Ecto neural progenitor cell (in vitro differentiated cells): ENCODE measurements around the gene PRKCE.

Experiments used
- DNase-seq: peaks from one replicate; pipeline ENCODE4 v3.0.0-alpha.2; 2018; ENCODE audit warnings: low spot score

PRKCE gene

DNA sequence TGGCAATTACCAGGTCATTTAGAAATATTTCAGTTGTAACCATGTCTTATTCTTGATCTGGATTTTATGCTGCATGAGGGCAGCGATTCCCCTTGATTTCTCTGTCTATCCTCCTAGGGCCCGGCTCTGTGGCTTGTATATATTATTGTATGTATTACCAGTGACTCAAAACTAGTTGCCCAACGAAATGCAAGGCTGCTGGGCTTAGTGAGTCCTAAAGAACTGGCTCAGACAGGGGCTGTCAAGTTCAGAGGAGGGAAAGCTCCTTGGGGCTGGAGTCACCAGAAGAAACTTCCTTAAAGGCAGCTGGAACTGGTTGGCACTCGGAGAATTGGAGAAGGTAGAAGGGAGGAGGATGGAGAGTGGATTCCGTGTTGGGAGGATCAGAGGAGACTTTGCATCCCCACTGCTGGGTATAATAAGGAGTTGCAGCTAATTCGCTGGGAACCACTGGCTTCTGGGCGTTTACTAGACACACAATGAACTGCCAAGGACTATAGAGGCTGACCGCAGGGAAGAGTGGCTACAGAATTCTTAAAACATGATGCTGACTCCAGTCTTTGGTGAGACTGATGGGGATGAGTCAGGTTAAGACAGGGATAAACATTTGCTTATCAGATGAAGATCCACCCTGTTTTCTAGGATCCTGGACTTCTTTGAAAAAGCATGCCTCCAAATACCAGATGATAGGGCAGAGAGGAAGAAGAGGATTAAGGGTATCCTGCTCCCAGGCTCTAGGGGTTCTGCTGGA, 104.3 kb downstream of the PRKCE start:
- no peak for DNase-seq

DNA sequence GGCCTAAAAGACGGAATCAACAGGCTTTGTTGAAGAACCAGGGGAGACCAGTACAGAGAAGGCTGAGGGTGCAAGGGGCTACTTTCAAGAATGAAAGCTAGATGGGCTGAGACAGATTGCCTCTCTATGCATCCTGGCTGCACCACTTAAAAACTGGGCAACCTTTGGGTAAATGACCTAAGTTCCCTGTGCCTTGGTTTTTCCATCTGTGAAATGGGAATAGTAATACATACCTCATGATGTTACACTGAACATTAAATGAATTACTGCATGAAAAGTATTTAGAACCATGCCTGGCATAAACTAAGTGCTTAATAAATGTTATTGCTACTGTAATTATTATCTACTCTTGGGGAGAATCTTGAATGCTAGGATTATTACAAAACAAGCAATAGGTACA, 106.5 kb downstream of the PRKCE start:
- no peak for DNase-seq

DNA sequence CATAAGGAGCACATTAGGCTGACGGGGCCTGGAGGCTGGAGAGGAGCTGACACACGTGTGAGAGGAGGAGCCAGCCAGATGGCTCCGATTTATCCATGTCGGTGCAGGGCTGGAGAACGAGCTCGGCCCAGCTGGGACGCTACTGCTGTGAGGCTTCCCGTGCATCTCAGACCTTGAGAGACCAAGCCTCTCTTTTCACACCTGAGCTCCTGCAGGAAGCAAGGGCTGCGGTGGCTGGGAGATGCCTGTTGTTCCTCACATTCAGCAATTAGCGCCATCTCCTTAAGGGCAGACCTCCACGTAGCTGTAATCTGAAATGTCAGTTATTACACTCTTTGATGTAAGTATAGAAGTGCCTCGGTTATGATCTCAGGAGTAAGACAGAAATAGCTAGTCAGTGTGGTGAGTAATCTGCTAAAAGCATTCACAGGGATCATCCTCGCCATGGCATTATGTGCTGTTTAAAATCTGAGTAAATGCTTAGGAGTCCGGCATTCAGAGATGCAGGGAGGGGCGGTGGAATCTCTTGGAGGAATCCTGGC, 107.9 kb downstream of the PRKCE start:
- no peak for DNase-seq

DNA sequence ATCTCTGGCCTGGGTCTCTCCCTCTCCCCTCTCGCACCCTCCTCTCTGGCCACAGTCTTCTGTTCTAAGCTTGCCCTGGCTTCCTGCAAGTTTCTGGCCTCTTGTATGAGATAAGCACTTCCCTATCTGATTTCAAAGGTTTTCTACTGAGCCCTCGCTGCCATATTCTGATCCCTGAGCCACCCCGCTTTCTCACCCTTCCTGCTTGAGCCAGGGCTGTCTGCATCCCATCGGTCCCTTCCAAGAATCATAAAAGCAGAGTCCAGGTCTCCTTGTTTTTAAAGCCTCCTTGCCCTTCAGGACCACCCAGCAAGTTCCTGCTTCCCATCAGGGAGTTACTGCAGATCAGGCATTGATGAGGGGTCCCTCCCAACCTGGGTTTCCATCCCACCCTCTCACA, 110.2 kb downstream of the PRKCE start:
- DNase-seq = no peak

DNA sequence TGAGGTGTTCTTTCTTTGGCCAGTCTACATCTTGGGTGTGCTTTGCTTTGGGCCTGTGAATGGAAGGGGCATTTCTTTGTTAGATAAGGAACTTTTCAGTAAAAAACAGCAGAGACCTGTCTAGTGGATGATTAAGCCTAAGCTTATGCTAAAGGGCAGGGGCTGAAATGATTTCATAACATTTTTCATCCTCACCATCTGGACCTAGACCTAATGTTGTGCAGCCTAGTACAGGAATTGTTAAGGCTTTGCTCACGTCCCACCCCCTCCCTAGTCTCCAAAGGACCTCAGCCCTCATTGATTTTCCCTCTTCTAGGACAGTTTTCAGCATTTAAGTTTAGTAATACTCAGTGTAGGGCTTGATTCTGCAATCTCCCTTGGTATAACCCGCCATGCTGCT, 111.8 kb downstream of the PRKCE start:
- DNase-seq = no peak

DNA sequence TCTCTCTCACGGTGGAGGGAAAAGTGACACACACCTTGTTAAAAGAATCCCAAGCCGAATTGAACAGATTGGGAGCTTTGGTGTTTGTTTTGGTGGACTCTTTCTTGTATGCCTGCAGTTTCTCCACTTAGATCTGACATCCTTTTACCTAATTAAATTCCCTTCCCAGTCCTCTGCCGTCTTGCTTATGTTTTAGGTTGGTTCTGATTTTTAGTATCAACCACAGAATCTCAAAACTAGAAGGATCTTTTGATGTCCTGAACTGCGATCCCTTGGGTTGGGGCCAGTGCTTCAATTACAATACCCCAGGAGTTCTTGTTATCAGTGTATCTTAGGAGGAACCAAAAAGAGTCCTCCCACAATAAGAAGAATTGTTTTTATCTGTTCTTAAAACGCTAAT, 112.3 kb downstream of the PRKCE start:
- no peak for DNase-seq

DNA sequence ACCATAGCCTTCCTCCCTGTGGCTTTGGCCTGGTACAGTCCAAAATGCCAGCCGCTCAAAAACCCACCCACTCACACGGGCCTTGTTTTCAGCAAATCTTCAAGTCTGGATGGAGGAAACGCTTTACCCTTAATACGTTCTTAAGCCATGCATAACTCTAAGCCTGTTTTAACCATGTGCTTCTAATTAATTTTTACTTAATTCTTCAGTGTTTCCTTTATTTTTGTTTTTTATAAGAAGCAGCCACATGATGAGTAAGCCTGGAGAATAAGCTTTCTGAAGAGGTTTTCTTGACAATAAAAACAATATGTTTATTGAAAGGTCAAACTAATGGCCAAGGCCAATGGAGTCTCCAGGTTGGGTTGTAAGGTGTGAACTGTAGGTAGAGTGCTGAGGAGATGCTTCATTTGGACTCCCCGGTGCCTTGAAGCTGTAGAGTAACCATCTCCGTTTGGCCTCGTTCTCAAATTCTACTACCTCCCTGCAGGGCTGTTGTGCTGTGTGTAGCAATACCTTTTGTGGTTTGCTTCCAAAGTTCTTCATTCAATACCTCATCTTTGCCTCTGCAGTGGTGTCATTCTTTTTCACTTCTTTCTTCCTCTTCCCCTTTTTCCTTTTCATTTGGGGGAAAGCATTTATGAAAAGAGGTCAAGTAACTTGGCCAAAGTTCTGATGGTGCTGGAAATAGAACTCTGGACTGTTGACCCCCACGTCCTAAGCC, 113.7 kb downstream of the PRKCE start:
- no peak for DNase-seq

DNA sequence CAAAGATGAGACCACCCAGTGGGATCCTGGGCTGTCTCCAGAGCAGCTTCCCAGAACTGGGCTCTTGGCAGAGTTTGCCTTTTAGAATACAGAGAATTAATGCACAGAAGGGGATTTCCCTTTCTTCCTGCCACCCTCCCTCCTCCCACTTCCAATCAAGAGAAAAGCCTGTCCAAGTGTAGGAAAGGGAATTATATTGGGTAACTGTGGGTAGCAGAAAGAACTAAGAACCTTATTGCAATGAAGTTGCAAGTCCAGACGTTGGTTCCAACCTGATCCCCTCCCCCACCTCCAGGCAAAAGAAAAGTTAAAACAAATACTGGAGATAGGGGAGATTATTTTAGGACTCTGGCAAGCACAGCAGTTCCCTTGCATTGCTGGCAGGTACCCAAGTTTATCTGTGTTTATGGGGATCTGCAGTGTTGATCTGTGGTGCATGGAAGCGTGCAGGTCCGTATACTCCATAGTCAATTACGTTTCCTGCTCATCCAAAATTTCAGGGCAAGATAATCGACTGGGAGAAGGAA, 114.3 kb downstream of the PRKCE start:
- no peak for DNase-seq

DNA sequence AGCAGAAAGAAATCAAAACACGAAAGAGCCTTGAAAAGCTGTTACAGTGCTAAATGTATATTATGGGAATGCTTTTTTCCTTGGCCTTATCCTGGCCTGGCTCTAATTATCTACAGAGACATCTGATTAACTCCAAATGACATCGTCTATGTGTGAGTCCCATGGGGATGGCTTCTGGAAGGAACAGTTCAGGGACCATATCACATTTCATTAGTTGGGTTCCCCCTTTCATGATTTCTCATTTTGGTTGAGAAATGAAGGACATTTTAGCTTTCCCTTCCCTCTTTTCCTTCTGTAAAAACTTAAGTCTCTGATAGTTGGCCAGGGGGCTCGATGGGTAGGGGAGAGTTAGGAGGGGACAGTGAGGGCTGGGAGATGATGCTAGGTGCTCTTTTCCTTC, 116.7 kb downstream of the PRKCE start:
- DNase-seq = no peak

DNA sequence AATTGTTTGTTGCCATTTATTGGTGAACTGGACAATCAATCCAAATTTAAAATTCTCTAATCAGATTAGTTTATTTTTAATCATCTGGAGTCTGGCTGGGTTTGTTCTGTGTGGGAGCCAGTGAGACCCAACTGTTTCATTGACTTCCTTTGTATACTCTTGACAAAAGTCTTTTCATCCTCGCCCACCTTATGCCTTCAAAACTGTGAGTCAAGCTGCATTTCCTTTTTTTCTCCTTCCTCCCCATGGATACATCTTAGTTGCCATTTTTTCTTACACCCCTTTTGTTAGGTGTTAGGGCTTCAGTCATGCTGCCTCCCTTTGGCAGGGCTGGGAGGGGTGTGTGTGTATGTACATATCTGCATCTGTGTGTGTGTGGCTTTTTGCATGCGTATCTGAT, 117.6 kb downstream of the PRKCE start:
- DNase-seq = no peak

DNA sequence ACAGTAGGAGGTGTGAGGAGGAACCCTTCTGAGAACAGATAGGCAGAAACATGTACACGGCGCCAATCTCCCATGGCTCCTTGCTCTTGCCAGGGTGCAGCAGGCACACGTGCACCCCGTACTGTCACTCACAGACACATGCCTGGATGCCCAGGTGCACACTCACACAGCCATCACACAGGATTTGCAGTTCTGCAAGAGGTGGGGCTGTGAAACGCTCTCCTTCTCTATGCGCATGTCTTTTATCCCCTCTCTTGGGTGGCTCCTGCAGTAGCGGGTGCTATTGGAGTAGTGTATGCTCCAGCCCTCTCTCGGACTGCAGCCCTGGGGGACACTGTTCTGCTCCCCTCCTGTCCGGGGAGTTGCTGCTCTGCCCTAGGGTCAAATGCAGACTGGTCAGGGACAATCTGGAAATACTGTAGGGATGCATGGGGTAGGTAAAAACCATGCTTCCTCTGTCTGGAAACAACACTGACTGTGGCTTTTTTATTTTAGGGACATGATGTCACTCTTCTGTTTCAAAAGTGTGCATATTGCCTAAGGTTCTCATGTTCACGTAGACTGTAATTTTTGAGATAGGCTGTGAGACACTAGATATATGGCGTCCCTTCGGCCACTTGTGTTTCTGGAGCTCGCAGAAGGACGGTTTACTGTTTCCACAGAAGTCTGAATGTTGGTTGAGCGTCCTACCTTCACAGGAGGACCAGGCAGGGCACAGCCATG, 118.5 kb downstream of the PRKCE start:
- DNase-seq = no peak

DNA sequence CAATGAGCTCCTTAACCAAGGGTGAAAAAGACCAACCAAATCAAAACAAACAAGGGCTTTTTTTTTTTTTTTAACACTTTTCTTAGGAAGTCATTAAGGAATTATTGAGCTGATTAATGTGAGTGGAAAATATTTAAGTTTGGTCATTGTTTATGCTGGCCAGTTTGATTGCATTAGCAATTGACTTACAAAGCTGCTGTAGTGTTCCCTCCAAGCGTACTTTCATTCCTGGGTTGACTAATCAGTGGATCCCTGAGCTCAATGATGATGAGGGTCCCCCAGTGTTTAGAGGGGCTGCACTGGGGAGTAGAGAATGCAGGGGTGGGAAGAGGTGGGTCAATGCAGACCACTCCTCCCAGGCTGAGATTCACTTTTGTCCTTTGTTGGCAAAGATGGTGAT, 119.3 kb downstream of the PRKCE start:
- DNase-seq = no peak

DNA sequence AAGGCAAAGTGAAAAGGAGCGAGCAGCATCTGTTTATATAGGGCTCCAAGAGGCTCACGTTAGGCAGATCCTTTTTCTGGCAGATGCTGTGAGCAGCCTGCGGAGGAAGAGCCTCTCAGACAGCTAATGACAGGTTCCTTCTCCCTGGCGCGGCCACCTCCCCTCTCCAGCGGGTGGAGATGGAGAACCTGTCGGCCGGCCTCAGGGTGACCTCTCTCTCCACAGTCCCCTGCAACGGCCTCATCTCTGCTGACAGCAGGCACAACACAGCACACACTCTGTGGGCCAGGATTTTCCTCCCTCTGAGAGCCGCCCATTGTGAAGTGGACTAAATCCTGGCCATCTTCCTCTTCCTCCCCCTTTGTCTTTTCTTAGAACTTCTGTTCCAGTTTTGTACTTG, 119.8 kb downstream of the PRKCE start:
- DNase-seq = no peak

DNA sequence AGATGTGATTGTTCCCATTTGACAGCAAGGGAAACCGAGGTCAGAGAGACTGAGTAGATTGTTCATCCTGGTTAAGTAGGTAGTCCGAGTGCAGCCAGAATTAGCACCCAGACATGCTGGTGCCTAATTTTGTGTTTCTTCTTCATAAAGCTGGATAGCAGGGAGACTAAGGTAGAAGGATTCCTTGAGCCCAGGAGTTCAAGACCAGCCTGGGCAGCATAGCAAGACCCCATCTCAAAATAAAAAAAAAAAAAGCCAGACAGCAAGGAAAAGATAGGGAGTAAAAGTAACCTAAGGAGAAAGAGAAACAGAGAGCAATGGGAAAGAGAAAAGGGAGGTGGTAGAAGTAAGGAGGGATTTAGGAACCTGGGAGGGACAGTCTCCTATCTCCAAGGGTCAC, 120.6 kb downstream of the PRKCE start:
- DNase-seq = no peak

DNA sequence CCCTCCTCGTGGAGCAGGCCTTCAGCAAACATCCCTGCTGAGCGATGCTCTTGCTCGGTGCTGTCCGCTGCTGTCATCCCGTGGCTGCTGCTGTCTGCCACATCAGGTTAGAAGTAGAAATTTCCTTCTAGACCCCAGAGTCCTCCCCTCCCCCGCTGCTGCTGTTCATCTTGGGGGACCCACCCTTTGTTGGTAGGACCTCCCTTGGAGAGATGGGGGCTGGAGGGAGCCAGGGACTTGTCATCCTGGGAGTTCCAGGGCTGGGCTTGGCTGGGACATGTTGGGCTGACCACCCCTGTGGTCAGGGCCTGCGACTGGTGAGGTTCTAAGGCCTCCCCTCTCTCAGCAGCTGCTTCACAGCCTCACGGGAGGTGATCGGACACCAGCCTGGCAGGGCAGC, 122.4 kb downstream of the PRKCE start:
- no peak for DNase-seq

DNA sequence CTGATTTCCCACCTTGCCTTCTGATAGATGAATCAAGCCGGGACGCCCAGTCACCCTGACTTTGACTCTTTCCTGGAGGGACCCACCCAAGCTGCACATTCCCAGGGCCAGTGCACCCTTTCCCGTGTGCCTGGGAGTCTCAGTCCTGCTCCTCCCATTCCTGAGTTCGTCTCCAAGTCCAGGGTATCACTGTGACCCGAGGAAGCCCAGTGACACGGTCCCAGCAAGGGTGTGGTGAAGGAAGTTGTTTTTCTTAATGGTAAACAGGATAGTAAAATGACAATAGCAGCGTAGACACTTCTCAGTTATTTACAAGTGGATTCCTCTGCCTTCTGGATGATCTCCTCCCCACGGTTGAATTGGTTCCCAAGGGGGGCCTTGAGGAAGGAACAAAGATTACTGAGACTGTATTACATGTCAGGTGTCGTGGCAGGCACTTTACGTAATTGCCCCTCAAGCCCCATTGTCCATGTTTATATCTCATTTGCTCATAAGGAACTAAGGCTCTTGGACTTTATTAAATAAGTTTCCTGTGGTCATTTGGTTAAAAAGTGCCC, 123.3 kb downstream of the PRKCE start:
- no peak for DNase-seq

DNA sequence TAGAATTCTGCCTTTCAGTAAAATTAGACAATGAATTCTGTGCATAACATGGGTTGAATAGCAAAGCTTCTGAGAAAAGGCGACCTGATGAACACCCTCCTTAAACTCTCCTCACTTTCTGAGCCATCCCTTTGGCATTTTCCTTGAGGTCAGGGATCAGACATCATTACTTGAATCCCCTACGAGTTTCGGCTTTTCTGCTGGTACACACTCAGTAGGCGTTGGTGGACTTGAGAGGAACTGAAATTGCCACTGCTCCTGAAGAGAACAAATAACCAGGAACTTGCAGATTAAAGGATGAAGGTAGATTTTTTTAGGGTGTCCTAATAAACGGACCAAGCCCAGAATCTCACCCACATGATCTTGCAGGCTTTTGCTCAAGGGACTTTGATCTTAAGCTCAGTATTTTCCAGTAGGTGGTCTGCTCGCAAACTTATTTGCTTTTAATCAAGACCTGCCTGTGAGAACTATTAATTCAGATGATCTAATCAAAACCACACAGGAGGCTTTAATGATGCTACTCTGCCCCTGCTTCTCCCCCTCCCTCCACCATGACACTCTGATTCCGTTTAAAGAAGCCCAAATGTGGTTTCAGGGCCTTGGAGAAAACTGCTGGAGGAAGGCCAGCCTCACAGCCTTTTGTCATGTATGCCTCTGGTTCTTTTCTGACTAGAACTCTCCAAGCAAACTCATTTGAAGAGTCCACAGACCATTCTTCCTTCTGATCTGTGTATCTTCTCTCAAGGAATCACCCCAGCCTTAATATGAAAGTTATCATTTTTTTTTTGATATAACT, 124.9 kb downstream of the PRKCE start:
- no peak for DNase-seq

DNA sequence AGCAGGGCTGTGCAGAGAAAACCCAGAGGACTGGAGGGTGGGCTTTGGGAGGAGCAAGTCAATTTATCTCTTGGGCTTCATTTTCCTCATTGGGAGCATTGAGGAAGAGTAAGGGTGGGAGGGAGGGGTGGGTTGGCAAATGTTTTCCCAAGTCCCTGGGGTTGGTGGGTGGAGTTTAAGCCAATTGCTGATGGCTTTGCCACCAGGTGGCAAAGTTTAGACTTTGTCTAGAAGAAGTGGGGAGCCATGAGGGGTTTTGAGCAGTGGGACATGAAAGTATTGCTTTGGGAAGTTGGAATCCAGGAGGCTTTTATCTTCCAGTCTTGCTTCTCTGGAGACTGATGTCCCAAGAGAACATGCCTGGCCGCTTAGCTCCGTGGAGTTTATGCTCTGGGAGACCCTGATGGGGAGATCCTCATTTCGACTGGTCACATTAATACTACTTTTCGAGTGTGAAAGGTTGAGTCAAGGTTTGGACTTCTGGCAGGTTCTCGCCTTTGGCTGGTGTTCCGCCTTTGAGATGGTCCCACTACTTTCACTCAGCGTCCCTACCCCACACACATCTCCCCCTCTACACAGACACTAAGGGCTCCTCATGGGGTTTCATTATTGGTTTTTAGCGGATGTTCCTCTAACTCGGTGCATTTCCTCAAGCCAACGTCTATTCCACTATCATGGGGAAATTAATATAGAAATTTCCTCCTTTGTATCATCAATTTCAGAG, 126.7 kb downstream of the PRKCE start:
- no peak for DNase-seq

DNA sequence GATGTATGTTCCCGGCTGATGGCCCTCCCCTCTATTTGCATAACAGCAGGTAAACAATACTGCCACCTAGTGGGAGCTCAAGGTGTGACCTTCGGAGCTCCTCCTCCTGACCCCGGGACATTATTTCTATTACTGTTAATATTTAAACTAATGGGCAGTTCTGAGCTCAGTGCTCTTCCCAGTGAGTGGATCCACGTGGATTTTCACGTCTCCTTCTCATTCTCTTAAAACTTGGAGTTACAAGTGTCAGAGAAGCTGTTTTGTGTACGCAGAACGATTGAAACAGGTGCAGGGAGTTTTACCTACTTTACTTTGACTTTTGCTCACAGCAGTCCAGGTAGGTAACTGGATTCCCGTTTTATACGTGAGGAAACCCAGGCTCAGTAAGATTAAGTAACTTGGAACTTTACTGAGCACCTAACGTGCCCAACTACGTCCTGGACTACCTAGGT, 127.3 kb downstream of the PRKCE start:
- DNase-seq = no peak

DNA sequence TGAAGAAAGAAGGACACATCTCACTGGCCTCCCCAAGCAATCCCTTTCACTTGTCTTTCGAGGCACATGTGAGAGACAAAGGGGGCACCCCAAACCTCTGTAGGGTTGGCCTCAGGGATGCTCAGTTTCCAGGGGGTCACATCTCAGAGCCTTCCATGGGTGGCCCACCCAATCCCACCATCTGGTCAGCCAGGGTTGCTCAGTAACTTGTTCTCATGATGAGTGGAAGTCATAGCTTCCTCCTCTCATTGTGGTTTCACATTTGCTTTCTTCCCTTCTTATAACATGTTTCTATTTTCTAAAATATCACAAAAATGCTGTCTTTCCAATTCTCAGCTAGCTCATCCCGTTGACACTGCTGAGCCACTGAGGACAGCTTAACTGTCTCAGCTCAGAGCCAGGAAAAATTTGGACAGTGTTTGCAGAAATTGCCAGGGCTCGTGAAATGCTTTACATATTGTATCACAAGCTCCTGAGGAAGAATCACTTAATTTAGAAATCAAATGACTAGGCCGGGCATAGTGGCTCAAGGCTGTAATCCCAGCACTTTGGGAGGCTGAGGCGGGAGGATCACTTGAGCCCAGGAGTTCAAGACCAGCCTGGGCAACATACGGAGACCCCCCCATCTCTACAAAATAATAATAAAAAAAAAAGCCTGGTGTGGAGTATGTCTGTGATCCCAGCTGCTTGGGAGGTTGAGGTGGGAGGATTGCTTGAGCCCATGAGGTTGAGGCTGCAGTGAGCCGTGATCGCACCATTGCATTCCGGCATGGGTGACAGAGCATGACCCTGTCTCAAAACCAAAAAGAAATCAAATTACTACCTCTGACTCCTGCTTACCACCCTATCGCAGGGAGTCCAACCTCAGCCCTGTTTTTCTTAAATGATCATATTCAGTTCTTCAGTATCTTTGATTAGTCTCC, 129.3 kb downstream of the PRKCE start:
- no peak for DNase-seq
